ENCODE measurements around the gene SND1. TPM values are rescaled to one million over a fixed set of nuclear protein-coding genes. Genes with fewer than 3 reads are reported as not detected.

The SND1 gene
- total RNA-seq, 1 experiment from 2014 or later = 139 TPM

DNA sequence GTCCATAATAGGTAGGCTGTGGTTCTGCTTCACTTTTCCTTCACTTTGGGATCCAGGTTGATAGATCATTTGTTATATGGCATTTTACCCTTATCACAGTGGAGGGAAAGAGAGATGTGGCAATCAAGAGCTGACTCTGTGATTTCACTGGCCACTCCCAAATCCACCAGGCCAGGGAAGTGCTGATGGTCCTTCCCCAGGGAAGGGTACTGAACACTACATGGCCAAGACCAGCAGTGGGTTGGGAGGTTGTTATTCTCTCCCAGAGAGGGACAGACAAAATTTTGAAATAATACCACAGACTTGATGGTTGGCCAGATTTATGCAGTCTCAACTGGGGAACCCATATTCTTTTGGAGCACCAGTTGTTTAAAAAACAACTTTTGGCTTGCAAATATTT lies 102.5 kb downstream of the SND1 start:
- POLR2A ChIA-PET (ENCODE audit: unreplicated experiment) = no interaction called here
- DNase-seq (no peak), ATAC-seq (no peak)
- Histone ChIP-seq H3F3A (ENCODE audit: low read length, unreplicated experiment) (no peaks in the 10 kb centered on the region), H3K4me3 (ENCODE audit: low read length) (no peak overlapping the region), H3K79me2 (ENCODE audit: low read length) (peaks cover 95% of the 10 kb centered on the region), H3K4me1 (ENCODE audit: insufficient read depth, low read length) (no peaks in the 10 kb centered on the region), H2AFZ (ENCODE audit: low read length) (no peak overlapping the region), H4K20me1 (ENCODE audit: low read length) (peaks cover 36% of the 10 kb centered on the region; the same call in 1 of the 2 replicates), H3K27me3 (ENCODE audit: low read length) (no peaks in the 10 kb centered on the region), H3K36me3 (ENCODE audit: low read depth, low read length) (0 out of 2 replicates have a peak, but pooled peaks cover 2% of the 10 kb centered on the region), H3K9ac (ENCODE audit: low read length) (no peak overlapping the region), H3K27ac (ENCODE audit: low read length) (no peak overlapping the region), H3K4me2 (ENCODE audit: low read length) (no peak overlapping the region), H3K9me2 (replicated peaks; ENCODE audit: low read length) (no peaks in the 10 kb centered on the region), H3K9me3 (ENCODE audit: low read length) (no peaks in the 10 kb centered on the region)
- TF ChIP-seq, protein P1, sequence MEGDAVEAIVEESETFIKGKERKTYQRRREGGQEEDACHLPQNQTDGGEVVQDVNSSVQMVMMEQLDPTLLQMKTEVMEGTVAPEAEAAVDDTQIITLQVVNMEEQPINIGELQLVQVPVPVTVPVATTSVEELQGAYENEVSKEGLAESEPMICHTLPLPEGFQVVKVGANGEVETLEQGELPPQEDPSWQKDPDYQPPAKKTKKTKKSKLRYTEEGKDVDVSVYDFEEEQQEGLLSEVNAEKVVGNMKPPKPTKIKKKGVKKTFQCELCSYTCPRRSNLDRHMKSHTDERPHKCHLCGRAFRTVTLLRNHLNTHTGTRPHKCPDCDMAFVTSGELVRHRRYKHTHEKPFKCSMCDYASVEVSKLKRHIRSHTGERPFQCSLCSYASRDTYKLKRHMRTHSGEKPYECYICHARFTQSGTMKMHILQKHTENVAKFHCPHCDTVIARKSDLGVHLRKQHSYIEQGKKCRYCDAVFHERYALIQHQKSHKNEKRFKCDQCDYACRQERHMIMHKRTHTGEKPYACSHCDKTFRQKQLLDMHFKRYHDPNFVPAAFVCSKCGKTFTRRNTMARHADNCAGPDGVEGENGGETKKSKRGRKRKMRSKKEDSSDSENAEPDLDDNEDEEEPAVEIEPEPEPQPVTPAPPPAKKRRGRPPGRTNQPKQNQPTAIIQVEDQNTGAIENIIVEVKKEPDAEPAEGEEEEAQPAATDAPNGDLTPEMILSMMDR (conservative IDR thresholded peaks at IDR 0.05; ENCODE audit: low read depth, low read length) = no peak
- TF ChIP-seq EZH2phosphoT487 (IDR thresholded peaks at IDR 0.05; ENCODE audit: borderline replicate concordance, low read length) (no peak), EZH2 (IDR thresholded peaks at IDR 0.05; ENCODE audit: low read length, unreplicated experiment) (no peak)
- no TSS peak for BruUV-seq (replicated peaks)
- intact Hi-C loops (cut with micrococcal nuclease) = no loop called here
- CTCF ChIA-PET = no interaction called here

DNA sequence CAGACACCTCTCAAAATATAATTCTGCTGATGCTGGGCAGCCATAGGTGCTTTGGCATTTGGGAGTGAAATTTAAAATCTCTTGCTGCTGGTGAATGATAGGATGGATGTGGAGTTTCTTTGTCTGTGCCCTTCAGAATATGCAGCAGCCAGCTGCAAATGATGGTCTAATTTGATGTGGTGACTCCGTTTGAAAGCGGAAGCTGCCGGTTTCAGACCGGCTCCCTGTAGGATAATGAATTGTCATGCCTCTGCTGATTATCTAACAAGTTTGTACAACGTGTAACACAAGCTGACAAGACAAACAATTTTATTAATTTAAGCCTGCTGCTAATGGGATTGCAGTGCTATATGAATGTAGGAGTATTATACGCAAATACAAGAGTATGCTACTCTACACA lies 103.5 kb downstream of the SND1 start:
- intact Hi-C loops (cut with micrococcal nuclease) = no loop called here
- Histone ChIP-seq H3F3A (ENCODE audit: low read length, unreplicated experiment) (no peaks in the 10 kb centered on the region), H3K79me2 (ENCODE audit: low read length) (peaks cover 93% of the 10 kb centered on the region), H3K36me3 (ENCODE audit: low read depth, low read length) (0 out of 2 replicates have a peak, but pooled peaks cover 2% of the 10 kb centered on the region), H2AFZ (ENCODE audit: low read length) (no peak overlapping the region), H3K4me2 (ENCODE audit: low read length) (no peak overlapping the region), H4K20me1 (ENCODE audit: low read length) (peaks cover 36% of the 10 kb centered on the region; the same call in 1 of the 2 replicates), H3K4me1 (ENCODE audit: insufficient read depth, low read length) (no peaks in the 10 kb centered on the region), H3K4me3 (ENCODE audit: low read length) (no peak overlapping the region), H3K9ac (ENCODE audit: low read length) (no peak overlapping the region), H3K9me2 (replicated peaks; ENCODE audit: low read length) (no peaks in the 10 kb centered on the region), H3K27ac (ENCODE audit: low read length) (no peak overlapping the region), H3K27me3 (ENCODE audit: low read length) (no peaks in the 10 kb centered on the region), H3K9me3 (ENCODE audit: low read length) (no peaks in the 10 kb centered on the region)
- TF ChIP-seq EZH2phosphoT487 (IDR thresholded peaks at IDR 0.05; ENCODE audit: borderline replicate concordance, low read length) = no peak
- no peak for TF ChIP-seq EZH2 (IDR thresholded peaks at IDR 0.05; ENCODE audit: low read length, unreplicated experiment)
- TF ChIP-seq, protein P1 (conservative IDR thresholded peaks at IDR 0.05; ENCODE audit: low read depth, low read length) = no peak
- CTCF ChIA-PET = no interaction called here
- POLR2A ChIA-PET (ENCODE audit: unreplicated experiment) = no interaction called here
- ATAC-seq (no peak), DNase-seq (no peak)
- no TSS peak for BruUV-seq (replicated peaks)

DNA sequence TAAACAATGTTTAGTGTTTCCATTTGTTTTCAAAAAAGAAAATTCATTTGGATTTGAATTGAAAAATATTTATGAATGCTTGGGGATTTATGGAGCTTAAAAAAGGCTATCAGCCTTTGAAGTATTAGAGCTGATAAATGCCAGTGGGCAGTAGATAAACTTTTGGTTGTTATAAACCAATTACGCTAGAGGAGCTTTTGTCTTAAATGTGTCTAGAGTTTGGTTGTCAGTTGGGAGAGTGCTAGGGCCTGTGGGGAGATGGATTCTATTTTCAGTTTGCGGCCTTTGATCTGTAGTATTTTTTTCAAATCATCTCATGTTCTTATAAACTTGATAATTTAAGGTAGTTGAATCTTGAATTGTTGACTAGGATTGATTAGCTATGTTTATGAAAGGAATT lies 104.0 kb downstream of the SND1 start:
- Histone ChIP-seq H3F3A (ENCODE audit: low read length, unreplicated experiment) (no peaks in the 10 kb centered on the region), H3K4me2 (ENCODE audit: low read length) (no peak overlapping the region), H3K4me1 (ENCODE audit: insufficient read depth, low read length) (no peaks in the 10 kb centered on the region), H3K27me3 (ENCODE audit: low read length) (no peaks in the 10 kb centered on the region), H2AFZ (ENCODE audit: low read length) (no peak overlapping the region), H3K4me3 (ENCODE audit: low read length) (no peak overlapping the region), H3K36me3 (ENCODE audit: low read depth, low read length) (0 out of 2 replicates have a peak, but pooled peaks cover 2% of the 10 kb centered on the region), H3K9ac (ENCODE audit: low read length) (no peak overlapping the region), H3K9me3 (ENCODE audit: low read length) (no peaks in the 10 kb centered on the region), H3K79me2 (ENCODE audit: low read length) (peaks cover 93% of the 10 kb centered on the region), H3K9me2 (replicated peaks; ENCODE audit: low read length) (no peaks in the 10 kb centered on the region), H4K20me1 (ENCODE audit: low read length) (peaks cover 36% of the 10 kb centered on the region; the same call in 1 of the 2 replicates), H3K27ac (ENCODE audit: low read length) (no peak overlapping the region)
- no peak for ATAC-seq
- TF ChIP-seq EZH2phosphoT487 (IDR thresholded peaks at IDR 0.05; ENCODE audit: borderline replicate concordance, low read length) (no peak), EZH2 (IDR thresholded peaks at IDR 0.05; ENCODE audit: low read length, unreplicated experiment) (no peak)
- TF ChIP-seq, protein P1 (conservative IDR thresholded peaks at IDR 0.05; ENCODE audit: low read depth, low read length) = no peak
- BruUV-seq (replicated peaks) = no TSS peak
- ChIA-PET POLR2A (ENCODE audit: unreplicated experiment) (interaction anchor here (0.6 kb wide), 1 partner anchor 10 kb away, joined by 4 read pairs; no protein-coding TSS in a partner anchor), CTCF (no interaction called here)
- no peak for DNase-seq
- intact Hi-C loops (cut with micrococcal nuclease) = no loop called here

All from PC-3 (cell line).